ENCODE results near the gene TMEM270. TPM values are rescaled to one million over a fixed set of nuclear protein-coding genes. Genes with fewer than 3 reads are reported as not detected.
"Not testable (repeated sequence)": the region's sequence is repeated elsewhere in the genome, so short reads cannot be mapped to it uniquely, and the experiment has no call there.

TMEM270 gene
- total RNA-seq, 1 experiment from 2014 or later = not detected

DNA sequence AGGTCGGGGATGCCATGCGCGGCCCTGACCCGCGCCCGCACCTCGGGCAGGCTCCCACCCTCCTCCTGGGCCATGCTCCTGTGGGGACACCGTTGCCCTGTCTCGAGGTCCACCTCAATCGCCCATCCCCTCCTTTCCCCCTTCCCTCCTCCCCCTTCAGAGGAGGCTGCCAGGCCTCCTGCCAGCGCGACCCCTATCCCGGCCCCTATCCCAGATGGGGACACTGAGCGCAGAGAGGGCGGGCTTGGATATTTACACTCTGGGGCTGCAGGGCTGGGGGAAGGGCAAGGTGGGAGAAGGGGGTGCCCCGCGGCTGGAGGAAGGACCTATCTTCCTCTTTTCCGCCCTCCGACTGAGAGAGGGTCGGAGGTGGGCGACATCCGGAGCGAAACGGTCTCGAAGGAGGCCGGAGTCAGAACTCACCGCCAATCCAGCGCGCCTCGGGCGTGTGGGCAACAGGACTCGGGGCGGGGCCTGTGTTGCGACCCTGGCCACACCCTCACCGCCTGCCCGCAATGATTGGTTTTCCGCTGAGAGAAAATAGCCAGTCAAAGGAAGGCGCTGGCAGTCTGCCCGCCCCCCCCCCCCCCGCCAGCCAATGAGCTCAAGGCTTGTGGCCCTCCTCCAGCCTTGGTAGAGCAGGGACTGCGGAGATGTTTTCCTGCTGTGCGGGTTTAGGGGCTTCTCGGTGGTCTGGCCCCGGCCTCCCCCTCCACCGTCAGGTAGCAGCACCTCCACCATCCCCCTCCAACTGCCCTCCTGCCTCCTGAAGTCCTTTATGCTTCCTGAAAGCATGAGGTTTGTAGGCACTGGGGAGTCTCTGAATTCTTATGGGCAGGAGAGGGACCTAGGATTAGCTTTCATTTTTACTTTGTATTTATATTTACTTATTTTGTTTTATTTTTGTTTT is 18.6 kb upstream of the TMEM270 start, which contains the start of gene METTL27:
Gene METTL27, minus strand, starts transcription at position 450 of the 910 bp plus-strand sequence. Its CDS starts 376 bp downstream, at position 74.
- Histone ChIP-seq H3K36me3 (ENCODE audit: control insufficient read depth, insufficient read depth, low read length) (no peaks in the 10 kb centered on the region), H3K27me3 (replicated peaks; ENCODE audit: control insufficient read depth, insufficient read depth, low read length) (no peaks in the 10 kb centered on the region), H3K9me3 (no peaks in the 10 kb centered on the region), H3K4me1 (peaks cover 12% of the 10 kb centered on the region; the same call in 1 of the 2 replicates), H3K4me3 (ENCODE audit: low read depth, low read length) (peak within 1 kb of the TSS; percentile 58)
- Mint-ChIP-seq H3K4me3 (ENCODE audit: unreplicated experiment) (peak within 1 kb of the TSS; percentile 84), H3K27ac (ENCODE audit: unreplicated experiment) (peak within 1 kb of the TSS; percentile 73), H3K27me3 (ENCODE audit: insufficient read depth, unreplicated experiment) (no peaks in the 10 kb centered on the region), H3K36me3 (ENCODE audit: insufficient read depth, unreplicated experiment) (peaks cover 6% of the 10 kb centered on the region), H3K4me1 (ENCODE audit: low read depth, unreplicated experiment) (peaks cover 18% of the 10 kb centered on the region), H3K9me3 (ENCODE audit: unreplicated experiment) (no peaks in the 10 kb centered on the region)
- TF ChIP-seq, protein P1, sequence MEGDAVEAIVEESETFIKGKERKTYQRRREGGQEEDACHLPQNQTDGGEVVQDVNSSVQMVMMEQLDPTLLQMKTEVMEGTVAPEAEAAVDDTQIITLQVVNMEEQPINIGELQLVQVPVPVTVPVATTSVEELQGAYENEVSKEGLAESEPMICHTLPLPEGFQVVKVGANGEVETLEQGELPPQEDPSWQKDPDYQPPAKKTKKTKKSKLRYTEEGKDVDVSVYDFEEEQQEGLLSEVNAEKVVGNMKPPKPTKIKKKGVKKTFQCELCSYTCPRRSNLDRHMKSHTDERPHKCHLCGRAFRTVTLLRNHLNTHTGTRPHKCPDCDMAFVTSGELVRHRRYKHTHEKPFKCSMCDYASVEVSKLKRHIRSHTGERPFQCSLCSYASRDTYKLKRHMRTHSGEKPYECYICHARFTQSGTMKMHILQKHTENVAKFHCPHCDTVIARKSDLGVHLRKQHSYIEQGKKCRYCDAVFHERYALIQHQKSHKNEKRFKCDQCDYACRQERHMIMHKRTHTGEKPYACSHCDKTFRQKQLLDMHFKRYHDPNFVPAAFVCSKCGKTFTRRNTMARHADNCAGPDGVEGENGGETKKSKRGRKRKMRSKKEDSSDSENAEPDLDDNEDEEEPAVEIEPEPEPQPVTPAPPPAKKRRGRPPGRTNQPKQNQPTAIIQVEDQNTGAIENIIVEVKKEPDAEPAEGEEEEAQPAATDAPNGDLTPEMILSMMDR (IDR thresholded peaks at IDR 0.05; ENCODE audit: insufficient read depth in 1 of 2, low read depth in 1 of 2, low read length in 1 of 2, severe bottlenecking in 1 of 2, unreplicated experiment in 1 of 2) = no peak
- intact Hi-C loops (cut with micrococcal nuclease; ENCODE audit: unreplicated experiment) = no loop called here
- DNase-seq = peak; percentile 95
- ChIA-PET CTCF (interaction anchor here (0.6 to 1.3 kb wide), 4 partner anchors 13 to 235 kb away, joined by 3 to 8 read pairs (median 4); no protein-coding TSS in a partner anchor), POLR2A (interaction anchor here (0.5 to 1.3 kb wide), 11 partner anchors 9 to 320 kb away, joined by 3 to 52 read pairs (median 4); partner anchors contain the start of genes ABHD11, BAZ1B and CLDN4)
- TSS peak; percentile 79 for BruUV-seq (replicated peaks)

DNA sequence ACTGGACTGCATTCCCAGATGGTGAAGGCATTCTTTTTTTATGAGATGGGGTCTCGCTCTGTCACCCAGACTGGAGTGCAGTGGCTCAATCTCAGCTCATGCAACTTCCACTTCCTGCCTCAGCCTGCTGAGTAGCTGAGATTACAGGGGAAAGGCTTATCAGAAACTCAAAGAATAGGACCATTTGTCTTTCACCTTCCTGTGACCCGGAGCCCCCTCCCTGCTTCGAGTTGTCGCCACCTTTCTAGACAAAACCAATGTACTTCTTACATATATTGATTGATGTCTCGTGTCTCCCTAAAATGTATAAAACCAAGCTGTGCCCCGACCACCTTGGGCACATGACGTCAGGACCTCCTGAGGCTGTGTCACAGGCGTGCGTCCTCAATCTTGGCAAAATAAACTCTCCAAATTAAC is 16.8 kb upstream of the TMEM270 start:
- no peaks in the 10 kb centered on the region for H3K27me3 ChIP-seq (replicated peaks; ENCODE audit: control insufficient read depth, insufficient read depth, low read length)
- intact Hi-C loops (cut with micrococcal nuclease; ENCODE audit: unreplicated experiment) = no loop called here
- no peaks in the 10 kb centered on the region for H3K36me3 ChIP-seq (ENCODE audit: control insufficient read depth, insufficient read depth, low read length)
- ChIA-PET CTCF (no interaction called here), POLR2A (no interaction called here)
- H3K36me3 Mint-ChIP-seq (ENCODE audit: insufficient read depth, unreplicated experiment) = peaks cover 6% of the 10 kb centered on the region
- no peaks in the 10 kb centered on the region for H3K9me3 Mint-ChIP-seq (ENCODE audit: unreplicated experiment)
- TF ChIP-seq, protein P1 (IDR thresholded peaks at IDR 0.05; ENCODE audit: insufficient read depth in 1 of 2, low read depth in 1 of 2, low read length in 1 of 2, severe bottlenecking in 1 of 2, unreplicated experiment in 1 of 2) = no peak
- peaks cover 28% of the 10 kb centered on the region for H3K4me1 Mint-ChIP-seq (ENCODE audit: low read depth, unreplicated experiment)
- no peak overlapping the region for H3K4me3 ChIP-seq (ENCODE audit: low read depth, low read length)
- BruUV-seq (replicated peaks) = no TSS peak
- H3K27me3 Mint-ChIP-seq (ENCODE audit: insufficient read depth, unreplicated experiment) = no peaks in the 10 kb centered on the region
- peaks cover 13% of the 10 kb centered on the region; the same call in 1 of the 2 replicates for H3K4me1 ChIP-seq
- H3K4me3 Mint-ChIP-seq (ENCODE audit: unreplicated experiment) = no peak overlapping the region
- no peak overlapping the region for H3K27ac Mint-ChIP-seq (ENCODE audit: unreplicated experiment)
- no peak for DNase-seq
- no peaks in the 10 kb centered on the region for H3K9me3 ChIP-seq

DNA sequence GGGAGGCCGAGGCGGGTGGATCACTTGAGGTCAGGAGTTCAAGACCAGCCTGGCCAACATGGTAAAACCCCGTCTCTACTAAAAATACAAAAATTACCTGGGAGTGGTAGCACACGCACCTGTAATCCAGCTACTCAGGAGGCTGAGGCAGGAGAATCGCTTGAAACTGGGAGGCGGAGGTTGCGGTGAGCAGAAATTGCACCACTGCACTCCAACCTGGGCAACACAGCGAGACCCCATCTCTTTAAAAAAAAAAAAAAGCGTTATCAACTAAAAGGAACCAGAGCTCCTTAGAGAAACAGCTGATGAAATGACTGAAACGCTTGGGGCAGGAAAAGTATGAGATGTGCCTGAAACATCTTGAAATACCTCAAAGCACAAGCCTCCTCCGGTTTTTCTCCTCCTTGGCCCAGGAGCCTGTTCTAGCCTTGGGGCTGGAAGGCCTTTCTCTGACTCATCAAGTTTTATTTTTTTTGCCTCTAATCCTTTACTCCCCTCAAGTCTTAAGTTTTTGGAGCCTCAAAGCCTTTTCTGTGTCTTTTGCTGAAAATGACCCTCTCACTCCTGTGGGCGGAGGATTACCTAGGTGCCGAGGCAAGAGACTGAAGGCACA is 16.0 kb upstream of the TMEM270 start:
- intact Hi-C loops (cut with micrococcal nuclease; ENCODE audit: unreplicated experiment) = no loop called here
- DNase-seq = no peak
- no peak overlapping the region for H3K4me3 Mint-ChIP-seq (ENCODE audit: unreplicated experiment)
- H3K27me3 Mint-ChIP-seq (ENCODE audit: insufficient read depth, unreplicated experiment) = no peaks in the 10 kb centered on the region
- no peaks in the 10 kb centered on the region for H3K9me3 Mint-ChIP-seq (ENCODE audit: unreplicated experiment)
- H3K27me3 ChIP-seq (replicated peaks; ENCODE audit: control insufficient read depth, insufficient read depth, low read length) = no peaks in the 10 kb centered on the region
- peaks cover 6% of the 10 kb centered on the region for H3K36me3 Mint-ChIP-seq (ENCODE audit: insufficient read depth, unreplicated experiment)
- H3K4me1 ChIP-seq = peaks cover 15% of the 10 kb centered on the region; the same call in 1 of the 2 replicates
- CTCF ChIA-PET = no interaction called here
- no TSS peak for BruUV-seq (replicated peaks)
- peaks cover 31% of the 10 kb centered on the region for H3K4me1 Mint-ChIP-seq (ENCODE audit: low read depth, unreplicated experiment)
- H3K36me3 ChIP-seq (ENCODE audit: control insufficient read depth, insufficient read depth, low read length) = no peaks in the 10 kb centered on the region
- H3K4me3 ChIP-seq (ENCODE audit: low read depth, low read length) = no peak overlapping the region
- POLR2A ChIA-PET = no interaction called here
- H3K9me3 ChIP-seq = no peaks in the 10 kb centered on the region
- TF ChIP-seq, protein P1 (IDR thresholded peaks at IDR 0.05; ENCODE audit: insufficient read depth in 1 of 2, low read depth in 1 of 2, low read length in 1 of 2, severe bottlenecking in 1 of 2, unreplicated experiment in 1 of 2) = no peak
- H3K27ac Mint-ChIP-seq (ENCODE audit: unreplicated experiment) = no peak overlapping the region

DNA sequence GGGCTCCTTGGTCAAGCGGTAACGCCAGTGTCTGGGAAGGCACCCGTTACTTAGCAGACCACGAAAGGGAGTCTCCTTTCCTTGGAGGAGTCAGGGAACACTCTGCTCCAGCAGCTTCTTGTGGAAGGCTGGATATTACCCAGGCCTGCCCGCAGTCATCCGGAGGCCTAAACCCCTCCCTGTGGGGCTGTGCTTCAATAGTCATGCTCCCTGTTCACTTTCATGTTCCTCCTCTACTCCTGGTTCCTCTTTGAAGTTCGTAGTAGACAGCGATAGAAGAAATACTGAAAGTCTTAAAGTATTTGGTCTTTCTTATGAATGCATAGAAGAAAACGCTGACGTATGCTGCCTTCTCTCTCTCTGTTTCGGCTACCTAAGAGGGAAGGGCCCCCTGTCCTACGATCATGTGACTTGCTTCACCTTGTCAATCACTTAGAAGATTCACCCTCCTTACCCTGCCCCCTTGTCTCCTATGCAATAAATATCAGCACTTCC is 15.2 kb upstream of the TMEM270 start:
- intact Hi-C loops (cut with micrococcal nuclease; ENCODE audit: unreplicated experiment); H3K27me3 Mint-ChIP-seq (ENCODE audit: insufficient read depth, unreplicated experiment); H3K9me3 ChIP-seq; CTCF ChIA-PET; H3K9me3 Mint-ChIP-seq (ENCODE audit: unreplicated experiment); H3K36me3 Mint-ChIP-seq (ENCODE audit: insufficient read depth, unreplicated experiment); DNase-seq; H3K27ac Mint-ChIP-seq (ENCODE audit: unreplicated experiment); POLR2A ChIA-PET; H3K27me3 ChIP-seq (replicated peaks; ENCODE audit: control insufficient read depth, insufficient read depth, low read length); BruUV-seq (replicated peaks); H3K4me3 Mint-ChIP-seq (ENCODE audit: unreplicated experiment); H3K36me3 ChIP-seq (ENCODE audit: control insufficient read depth, insufficient read depth, low read length); H3K4me3 ChIP-seq (ENCODE audit: low read depth, low read length): not testable (repeated sequence)
- peaks cover 39% of the 10 kb centered on the region for H3K4me1 Mint-ChIP-seq (ENCODE audit: low read depth, unreplicated experiment)
- peaks cover 18% of the 10 kb centered on the region for H3K4me1 ChIP-seq

Measured in Caco-2 (cell line).